ENCODE results near the gene BUD23.

DNA sequence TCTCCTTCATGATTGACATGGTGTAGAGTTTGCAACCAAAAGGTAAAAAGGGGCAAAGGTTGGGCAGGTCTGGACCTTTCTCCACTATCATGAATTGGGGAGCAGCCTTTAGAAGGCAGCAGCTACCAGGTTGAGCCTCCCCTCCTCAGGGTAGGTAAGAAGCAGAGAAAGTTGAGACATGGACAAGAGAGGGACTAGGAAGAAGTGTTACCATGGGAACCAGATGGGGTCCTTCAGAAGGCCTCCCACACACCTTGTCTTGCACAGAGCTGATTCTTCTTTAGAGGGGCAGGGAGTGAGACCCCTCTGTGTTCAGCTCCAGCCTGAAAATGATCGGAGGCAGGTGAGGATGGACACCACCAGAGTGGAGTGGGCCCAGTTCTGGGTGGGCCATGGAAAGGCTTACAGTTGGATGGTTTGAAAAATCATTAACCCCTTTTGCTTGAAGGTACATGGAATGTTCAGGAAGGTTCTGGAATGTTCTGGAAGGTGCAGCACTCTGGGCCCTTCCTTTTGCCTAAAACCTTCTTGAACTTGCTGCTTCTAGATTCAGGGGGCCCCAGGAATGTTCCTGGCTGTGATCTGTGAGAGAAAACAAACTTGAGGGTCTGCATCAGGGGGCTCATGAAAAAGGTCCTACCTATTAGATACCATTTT lies 8.8 kb upstream of the BUD23 start:
- TF ChIP-seq, protein P1, sequence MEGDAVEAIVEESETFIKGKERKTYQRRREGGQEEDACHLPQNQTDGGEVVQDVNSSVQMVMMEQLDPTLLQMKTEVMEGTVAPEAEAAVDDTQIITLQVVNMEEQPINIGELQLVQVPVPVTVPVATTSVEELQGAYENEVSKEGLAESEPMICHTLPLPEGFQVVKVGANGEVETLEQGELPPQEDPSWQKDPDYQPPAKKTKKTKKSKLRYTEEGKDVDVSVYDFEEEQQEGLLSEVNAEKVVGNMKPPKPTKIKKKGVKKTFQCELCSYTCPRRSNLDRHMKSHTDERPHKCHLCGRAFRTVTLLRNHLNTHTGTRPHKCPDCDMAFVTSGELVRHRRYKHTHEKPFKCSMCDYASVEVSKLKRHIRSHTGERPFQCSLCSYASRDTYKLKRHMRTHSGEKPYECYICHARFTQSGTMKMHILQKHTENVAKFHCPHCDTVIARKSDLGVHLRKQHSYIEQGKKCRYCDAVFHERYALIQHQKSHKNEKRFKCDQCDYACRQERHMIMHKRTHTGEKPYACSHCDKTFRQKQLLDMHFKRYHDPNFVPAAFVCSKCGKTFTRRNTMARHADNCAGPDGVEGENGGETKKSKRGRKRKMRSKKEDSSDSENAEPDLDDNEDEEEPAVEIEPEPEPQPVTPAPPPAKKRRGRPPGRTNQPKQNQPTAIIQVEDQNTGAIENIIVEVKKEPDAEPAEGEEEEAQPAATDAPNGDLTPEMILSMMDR (conservative IDR thresholded peaks at IDR 0.05; ENCODE audit: low read depth in 2 of 2), result no peak
- no peak for TF ChIP-seq POLR2AphosphoS5 (IDR thresholded peaks at IDR 0.05; ENCODE audit: low read depth)
- TF ChIP-seq EZH2 (IDR thresholded peaks at IDR 0.05; ENCODE audit: low read depth, unreplicated experiment), result no peak
- no peak for TF ChIP-seq EZH2phosphoT487 (IDR thresholded peaks at IDR 0.05; ENCODE audit: unreplicated experiment)
- TF ChIP-seq, protein P2, sequence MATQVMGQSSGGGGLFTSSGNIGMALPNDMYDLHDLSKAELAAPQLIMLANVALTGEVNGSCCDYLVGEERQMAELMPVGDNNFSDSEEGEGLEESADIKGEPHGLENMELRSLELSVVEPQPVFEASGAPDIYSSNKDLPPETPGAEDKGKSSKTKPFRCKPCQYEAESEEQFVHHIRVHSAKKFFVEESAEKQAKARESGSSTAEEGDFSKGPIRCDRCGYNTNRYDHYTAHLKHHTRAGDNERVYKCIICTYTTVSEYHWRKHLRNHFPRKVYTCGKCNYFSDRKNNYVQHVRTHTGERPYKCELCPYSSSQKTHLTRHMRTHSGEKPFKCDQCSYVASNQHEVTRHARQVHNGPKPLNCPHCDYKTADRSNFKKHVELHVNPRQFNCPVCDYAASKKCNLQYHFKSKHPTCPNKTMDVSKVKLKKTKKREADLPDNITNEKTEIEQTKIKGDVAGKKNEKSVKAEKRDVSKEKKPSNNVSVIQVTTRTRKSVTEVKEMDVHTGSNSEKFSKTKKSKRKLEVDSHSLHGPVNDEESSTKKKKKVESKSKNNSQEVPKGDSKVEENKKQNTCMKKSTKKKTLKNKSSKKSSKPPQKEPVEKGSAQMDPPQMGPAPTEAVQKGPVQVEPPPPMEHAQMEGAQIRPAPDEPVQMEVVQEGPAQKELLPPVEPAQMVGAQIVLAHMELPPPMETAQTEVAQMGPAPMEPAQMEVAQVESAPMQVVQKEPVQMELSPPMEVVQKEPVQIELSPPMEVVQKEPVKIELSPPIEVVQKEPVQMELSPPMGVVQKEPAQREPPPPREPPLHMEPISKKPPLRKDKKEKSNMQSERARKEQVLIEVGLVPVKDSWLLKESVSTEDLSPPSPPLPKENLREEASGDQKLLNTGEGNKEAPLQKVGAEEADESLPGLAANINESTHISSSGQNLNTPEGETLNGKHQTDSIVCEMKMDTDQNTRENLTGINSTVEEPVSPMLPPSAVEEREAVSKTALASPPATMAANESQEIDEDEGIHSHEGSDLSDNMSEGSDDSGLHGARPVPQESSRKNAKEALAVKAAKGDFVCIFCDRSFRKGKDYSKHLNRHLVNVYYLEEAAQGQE (IDR thresholded peaks at IDR 0.05; ENCODE audit: unreplicated experiment), result no peak
- no peak for TF ChIP-seq ZNF331 (CRISPR knock-in tag; IDR thresholded peaks at IDR 0.05; ENCODE audit: low read depth)
- TF ChIP-seq CREB1 (CRISPR knock-in tag; IDR thresholded peaks at IDR 0.05; ENCODE audit: low read depth), result no peak
- TF ChIP-seq JUNB (IDR thresholded peaks at IDR 0.05; ENCODE audit: unreplicated experiment), result no peak
- TF ChIP-seq NANOG (IDR thresholded peaks at IDR 0.05; ENCODE audit: borderline replicate concordance), result no peak
- TF ChIP-seq ZNF114 (CRISPR knock-in tag; IDR thresholded peaks at IDR 0.05), result no peak
- TF ChIP-seq STAT1 (IDR thresholded peaks at IDR 0.05; ENCODE audit: unreplicated experiment), result no peak
- TF ChIP-seq, protein P3, sequence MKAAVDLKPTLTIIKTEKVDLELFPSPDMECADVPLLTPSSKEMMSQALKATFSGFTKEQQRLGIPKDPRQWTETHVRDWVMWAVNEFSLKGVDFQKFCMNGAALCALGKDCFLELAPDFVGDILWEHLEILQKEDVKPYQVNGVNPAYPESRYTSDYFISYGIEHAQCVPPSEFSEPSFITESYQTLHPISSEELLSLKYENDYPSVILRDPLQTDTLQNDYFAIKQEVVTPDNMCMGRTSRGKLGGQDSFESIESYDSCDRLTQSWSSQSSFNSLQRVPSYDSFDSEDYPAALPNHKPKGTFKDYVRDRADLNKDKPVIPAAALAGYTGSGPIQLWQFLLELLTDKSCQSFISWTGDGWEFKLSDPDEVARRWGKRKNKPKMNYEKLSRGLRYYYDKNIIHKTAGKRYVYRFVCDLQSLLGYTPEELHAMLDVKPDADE (IDR thresholded peaks at IDR 0.05), result no peak

Measured in GM23338 (cell line).